HG03060 (cell line): ENCODE data around the gene YTHDF2.
"Not testable (repeated sequence)": the region's sequence is repeated elsewhere in the genome, so short reads cannot be mapped to it uniquely, and the experiment has no call there.

Source experiments
- ATAC-seq: cut with Tn5 transposase; IDR thresholded peaks from one replicate; pipeline ENCODE4 v1.9.1; 2021; ENCODE audit warnings: low read depth, moderate number of reproducible peaks; ENCODE audit not compliant: unreplicated experiment

The YTHDF2 gene

GRCh38 chr1:28736450-28737306 is at the start of gene YTHDF2:
Gene YTHDF2 (plus strand): TSS chr1:28736940. CDS start chr1:28737121, 181 bp downstream.
- peak; percentile 59 for ATAC-seq

- not testable (repeated sequence) for ATAC-seq
Observed at GRCh38 chr1:28691627-28692026, 45.1 kb upstream of the YTHDF2 start.

DNA sequence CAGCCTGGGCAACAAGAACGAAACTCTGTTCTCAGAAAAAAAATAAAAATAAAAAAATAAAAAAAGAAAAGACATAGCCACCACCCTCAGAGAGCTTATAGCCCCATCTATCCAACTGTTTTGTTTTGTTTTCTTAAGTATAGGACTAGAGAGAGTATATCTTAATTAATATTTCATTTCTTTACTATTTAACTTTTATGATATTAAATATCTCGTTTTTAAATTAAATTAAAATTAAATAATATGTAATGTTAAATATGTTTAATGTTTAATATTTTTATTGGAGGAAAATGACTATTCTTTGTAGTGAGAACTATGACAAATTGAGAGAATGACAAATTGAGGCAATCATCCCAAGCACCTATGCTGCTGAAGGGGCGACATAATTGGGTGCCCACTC is 33.1 kb upstream of the YTHDF2 start:
- ATAC-seq = no peak

GRCh38 chr1:28716336-28716735 is 20.4 kb upstream of the YTHDF2 start:
- no peak for ATAC-seq

- ATAC-seq = no peak
Observed at GRCh38 chr1:28718166-28718565, 18.6 kb upstream of the YTHDF2 start.

DNA sequence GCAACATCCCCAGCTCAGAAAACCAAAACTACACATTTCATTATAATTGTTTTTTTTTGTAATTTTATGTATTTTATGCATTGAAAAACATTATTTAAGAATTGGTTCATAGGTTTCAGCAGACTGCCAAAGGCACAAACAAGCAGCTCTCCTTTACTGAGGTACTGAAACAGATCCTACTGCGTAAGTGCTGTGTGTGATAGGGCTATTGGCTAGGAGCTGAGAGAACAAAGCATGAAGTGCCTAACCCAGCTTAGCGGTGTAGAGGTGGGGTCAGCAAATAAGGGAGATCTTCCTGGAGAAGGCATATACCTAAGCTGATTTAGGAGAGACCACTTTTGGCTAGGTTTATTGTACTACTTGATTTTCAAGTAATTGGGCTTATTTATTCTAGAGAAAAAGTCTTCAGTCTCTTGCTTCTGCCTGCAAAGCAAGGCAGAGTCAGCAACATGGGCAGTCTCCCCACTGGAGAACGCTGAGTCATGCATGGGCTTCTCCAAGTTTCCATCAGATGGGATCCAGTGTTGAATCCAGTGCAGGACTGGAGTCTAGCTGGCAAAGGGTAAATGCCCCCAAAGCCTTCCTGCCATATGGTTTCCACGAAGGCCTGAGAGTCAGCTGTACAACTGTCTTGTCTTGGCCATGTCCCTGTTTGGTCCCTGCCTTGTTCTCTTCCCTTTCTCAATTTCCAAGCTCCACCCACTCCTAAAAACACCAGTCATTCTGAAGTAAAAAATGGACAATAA is 18.0 kb upstream of the YTHDF2 start:
- no peak for ATAC-seq

- ATAC-seq = no peak
Observed at GRCh38 chr1:28719332-28719619, 17.5 kb upstream of the YTHDF2 start.

GRCh38 chr1:28720376-28720775 is 16.4 kb upstream of the YTHDF2 start:
- no peak for ATAC-seq

DNA sequence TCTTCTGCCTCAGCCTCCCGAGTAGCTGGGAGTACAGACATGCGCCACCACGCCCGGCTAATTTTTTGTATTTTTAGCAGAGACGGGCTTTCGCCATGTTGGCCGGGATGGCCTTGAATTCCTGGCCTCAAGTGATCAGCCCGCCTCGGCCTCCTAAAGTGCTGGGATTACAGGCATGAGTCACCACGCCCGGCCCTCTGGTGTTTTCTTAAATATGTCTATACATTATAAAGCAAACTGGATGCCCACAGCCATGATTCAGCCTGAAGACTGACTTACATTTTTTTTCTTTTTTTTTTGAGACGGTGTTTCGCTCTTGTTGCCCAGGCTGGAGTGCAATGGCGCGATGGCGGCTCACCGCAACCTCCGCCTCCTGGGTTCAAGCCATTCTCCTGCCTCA is 14.8 kb upstream of the YTHDF2 start:
- ATAC-seq = not testable (repeated sequence)

DNA sequence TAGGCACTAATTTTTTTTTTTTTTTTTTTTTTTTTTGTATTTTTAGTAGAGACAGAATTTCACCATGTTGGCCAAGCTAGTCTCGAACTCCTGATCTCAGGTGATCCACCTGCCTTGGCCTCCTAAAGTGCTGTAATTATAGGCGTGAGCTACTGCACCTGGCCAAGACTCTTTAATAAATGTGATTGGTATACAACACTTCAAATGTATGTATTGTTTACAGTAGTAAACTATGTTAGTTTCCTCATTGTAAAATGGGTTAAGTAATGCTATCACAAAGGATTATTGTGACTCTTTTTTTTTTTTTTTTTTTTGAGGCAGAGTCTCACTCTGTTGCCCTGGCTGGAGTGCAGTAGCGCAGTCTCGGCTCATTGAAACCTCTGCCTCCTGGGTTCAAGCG is 11.4 kb upstream of the YTHDF2 start:
- ATAC-seq = not testable (repeated sequence)

GRCh38 chr1:28735961-28736449 is 735 bp upstream of the YTHDF2 start:
- no peak for ATAC-seq

GRCh38 chr1:28737307-28738132 is 780 bp downstream of the YTHDF2 start:
- no peak for ATAC-seq

- no peak for ATAC-seq
Observed at GRCh38 chr1:28740118-28740517, 3.4 kb downstream of the YTHDF2 start.

DNA sequence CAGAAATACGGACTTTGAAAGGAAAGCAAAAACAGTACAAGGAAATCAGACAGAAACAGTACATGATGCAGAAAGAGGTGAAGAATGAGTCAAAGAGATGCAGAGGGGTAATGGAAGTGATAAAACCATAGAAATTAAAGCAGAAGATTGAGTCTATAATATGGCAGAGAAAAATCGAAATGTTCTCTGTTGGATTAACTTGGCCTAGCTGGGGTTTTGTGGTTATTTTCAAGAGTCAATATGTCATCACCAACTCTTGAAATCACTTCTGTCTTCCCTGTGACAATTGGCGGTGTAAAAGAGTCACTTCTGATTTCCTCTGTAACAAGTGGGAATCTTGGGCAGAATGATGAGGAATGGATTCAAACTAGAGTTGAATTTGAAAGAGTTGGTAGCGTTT is 7.4 kb downstream of the YTHDF2 start:
- ATAC-seq = no peak

- ATAC-seq = no peak
Observed at GRCh38 chr1:28745653-28746173, 9.0 kb downstream of the YTHDF2 start.

GRCh38 chr1:28750330-28750729 is 13.6 kb downstream of the YTHDF2 start:
- no peak for ATAC-seq

- not testable (repeated sequence) for ATAC-seq
Observed at GRCh38 chr1:28750771-28751294, 14.1 kb downstream of the YTHDF2 start.

DNA sequence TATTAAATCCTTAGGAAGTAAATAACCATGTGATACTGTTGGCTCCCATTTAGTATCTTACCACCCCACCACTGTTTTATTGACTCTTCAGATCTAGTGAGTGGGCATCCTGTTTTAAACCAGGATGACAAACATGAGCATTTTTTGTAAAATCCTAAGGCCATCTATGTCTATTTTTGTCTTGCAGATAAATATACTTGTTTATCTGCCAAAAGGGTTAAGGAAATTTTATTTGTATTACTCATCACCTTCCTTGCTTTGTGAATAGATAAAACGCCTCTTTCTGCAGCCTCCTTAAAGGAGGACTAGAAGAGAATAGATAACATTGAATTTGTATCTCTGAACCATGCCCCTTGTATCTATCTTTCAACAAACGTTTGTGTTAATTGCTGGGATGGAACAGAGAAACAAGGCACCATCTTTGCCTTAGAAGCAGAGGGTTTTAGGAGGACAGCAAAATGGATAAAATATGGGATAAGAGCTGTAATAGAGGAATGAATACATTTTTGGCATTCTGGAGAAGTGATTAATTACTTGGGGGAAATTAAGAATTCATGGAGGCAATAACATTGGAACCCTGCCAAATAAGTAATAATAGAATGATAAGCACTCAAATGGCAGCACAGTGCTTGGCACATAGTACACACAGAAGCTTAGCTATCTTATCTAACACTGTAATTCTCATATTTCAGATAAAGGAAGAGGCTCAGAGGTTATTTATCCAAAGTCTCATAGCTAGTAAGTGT is 14.7 kb downstream of the YTHDF2 start:
- no peak for ATAC-seq

- ATAC-seq = no peak
Observed at GRCh38 chr1:28755701-28756100, 19.0 kb downstream of the YTHDF2 start.

GRCh38 chr1:28756846-28757245 is 20.1 kb downstream of the YTHDF2 start:
- ATAC-seq = no peak
